ENCODE results near the gene CNTN2. TPM values are rescaled to one million over a fixed set of nuclear protein-coding genes. Genes with fewer than 3 reads are reported as not detected.

CNTN2 gene
- total and polyA plus RNA-seq, 9 donors = 0.02 to 0.37 (median 0.19) TPM; not detected in 3

DNA sequence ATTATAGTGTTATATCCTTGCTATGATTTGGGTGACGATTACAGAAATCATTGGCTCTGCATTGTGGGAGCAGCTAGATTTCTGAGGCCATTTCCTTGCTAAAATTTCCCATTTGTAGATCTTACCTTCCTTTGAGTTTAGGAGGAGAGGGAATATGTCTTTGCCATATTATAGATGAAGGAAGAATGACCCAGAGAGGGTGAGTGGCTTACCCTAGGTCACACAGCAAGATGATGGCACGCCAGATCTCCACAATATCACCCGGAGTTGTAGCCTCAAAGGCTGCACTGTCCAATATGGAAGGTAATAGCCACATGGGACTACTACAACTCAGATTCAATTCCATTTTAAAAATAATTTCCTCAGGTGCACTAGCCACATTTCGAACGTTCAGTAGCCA is 10.3 kb downstream of the CNTN2 start:
- DNase-seq = no peak
- 89 to 91% (median 90%) methylated on average over 5 of the region's 5 CpGs for WGBS, 3 donors
- TF ChIP-seq, protein P1, sequence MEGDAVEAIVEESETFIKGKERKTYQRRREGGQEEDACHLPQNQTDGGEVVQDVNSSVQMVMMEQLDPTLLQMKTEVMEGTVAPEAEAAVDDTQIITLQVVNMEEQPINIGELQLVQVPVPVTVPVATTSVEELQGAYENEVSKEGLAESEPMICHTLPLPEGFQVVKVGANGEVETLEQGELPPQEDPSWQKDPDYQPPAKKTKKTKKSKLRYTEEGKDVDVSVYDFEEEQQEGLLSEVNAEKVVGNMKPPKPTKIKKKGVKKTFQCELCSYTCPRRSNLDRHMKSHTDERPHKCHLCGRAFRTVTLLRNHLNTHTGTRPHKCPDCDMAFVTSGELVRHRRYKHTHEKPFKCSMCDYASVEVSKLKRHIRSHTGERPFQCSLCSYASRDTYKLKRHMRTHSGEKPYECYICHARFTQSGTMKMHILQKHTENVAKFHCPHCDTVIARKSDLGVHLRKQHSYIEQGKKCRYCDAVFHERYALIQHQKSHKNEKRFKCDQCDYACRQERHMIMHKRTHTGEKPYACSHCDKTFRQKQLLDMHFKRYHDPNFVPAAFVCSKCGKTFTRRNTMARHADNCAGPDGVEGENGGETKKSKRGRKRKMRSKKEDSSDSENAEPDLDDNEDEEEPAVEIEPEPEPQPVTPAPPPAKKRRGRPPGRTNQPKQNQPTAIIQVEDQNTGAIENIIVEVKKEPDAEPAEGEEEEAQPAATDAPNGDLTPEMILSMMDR (IDR thresholded peaks at IDR 0.05) = no peak
- no peak for TF ChIP-seq EP300 (IDR thresholded peaks at IDR 0.05)
- Histone ChIP-seq H3K27ac (no peak overlapping the region), H3K9me3 (no peaks in the 10 kb centered on the region), H3K4me1 (ENCODE audit: insufficient read depth) (no peaks in the 10 kb centered on the region), H3K36me3 (no peaks in the 10 kb centered on the region), H3K4me3 (no peak overlapping the region), H3K27me3 (no peaks in the 10 kb centered on the region)
- intact Hi-C loops (cut with DNase I) = loop anchor here in 1 of 4 donors (10.0 kb wide), 1 partner anchor 248 kb away; no protein-coding TSS in a partner anchor

DNA sequence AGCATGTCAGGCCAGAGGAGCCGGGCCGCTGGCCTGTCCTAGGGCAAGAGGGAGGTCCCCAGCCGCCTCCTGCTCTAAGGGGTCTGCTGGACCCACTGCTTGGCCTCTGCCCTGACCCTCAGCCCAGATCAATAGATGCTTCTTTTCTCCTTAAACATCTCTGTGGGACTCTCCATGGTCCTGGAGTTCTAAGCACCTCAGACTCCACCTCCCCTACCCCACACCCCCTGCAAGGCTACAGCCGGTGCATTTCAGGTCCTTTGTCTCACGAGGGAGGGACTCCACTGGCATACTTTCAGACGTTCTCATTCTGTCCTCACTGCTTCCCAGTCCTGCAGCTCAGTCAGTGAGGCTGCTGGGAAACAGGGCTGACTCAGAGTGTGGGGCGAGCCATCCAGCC is 11.0 kb downstream of the CNTN2 start:
- Histone ChIP-seq H3K27me3 (no peaks in the 10 kb centered on the region), H3K4me3 (no peak overlapping the region), H3K4me1 (ENCODE audit: insufficient read depth) (no peaks in the 10 kb centered on the region), H3K36me3 (no peaks in the 10 kb centered on the region), H3K9me3 (no peaks in the 10 kb centered on the region), H3K27ac (no peak overlapping the region)
- 45 to 53% (median 49%) methylated on average over 7 of the region's 7 CpGs for WGBS, 3 donors
- TF ChIP-seq POLR2A (IDR thresholded peaks at IDR 0.05) = no peak
- TF ChIP-seq, protein P1 (IDR thresholded peaks at IDR 0.05) = no peak
- TF ChIP-seq EP300 (IDR thresholded peaks at IDR 0.05) = no peak
- intact Hi-C loops (cut with DNase I) = loop anchor here in 1 of 4 donors (10.0 kb wide), 1 partner anchor 249 kb away; no protein-coding TSS in a partner anchor
- DNase-seq = no peak

DNA sequence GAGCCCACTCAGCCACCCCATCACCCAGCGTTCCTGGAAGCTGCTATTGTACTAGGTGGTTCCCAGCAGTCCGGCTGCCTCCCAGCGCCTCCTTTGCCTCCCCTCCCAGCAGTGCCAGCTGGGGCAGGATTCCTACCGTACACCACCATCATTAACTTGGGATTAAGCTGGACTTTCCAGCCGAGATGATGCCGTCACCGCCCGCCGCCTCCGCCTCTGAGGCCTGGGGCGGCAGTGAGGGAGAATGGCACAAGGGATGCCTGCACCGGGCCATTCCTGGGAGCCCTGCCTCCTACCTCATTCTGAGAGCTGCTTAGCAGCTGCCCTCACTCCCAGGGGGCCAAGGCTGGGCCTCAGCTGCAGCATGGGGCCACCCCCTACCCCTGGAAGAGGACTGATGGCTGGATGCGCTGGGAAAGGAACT is 13.2 kb downstream of the CNTN2 start:
- Histone ChIP-seq H3K4me3 (no peak overlapping the region), H3K27ac (no peak overlapping the region), H3K9me3 (no peaks in the 10 kb centered on the region), H3K27me3 (no peaks in the 10 kb centered on the region), H3K4me1 (ENCODE audit: insufficient read depth) (no peaks in the 10 kb centered on the region), H3K36me3 (no peaks in the 10 kb centered on the region)
- 83 to 88% (median 84%) methylated on average over 13 of the region's 13 CpGs for WGBS, 3 donors
- no peak for DNase-seq
- intact Hi-C loops (cut with DNase I) = loop anchor here in 2 of 4 donors (5.0 to 10.0 kb wide), 2 partner anchors 64 to 251 kb away; no protein-coding TSS in a partner anchor
- TF ChIP-seq EP300 (IDR thresholded peaks at IDR 0.05) (no peak), POLR2A (IDR thresholded peaks at IDR 0.05) (no peak)
- TF ChIP-seq, protein P1 (IDR thresholded peaks at IDR 0.05) = no peak

DNA sequence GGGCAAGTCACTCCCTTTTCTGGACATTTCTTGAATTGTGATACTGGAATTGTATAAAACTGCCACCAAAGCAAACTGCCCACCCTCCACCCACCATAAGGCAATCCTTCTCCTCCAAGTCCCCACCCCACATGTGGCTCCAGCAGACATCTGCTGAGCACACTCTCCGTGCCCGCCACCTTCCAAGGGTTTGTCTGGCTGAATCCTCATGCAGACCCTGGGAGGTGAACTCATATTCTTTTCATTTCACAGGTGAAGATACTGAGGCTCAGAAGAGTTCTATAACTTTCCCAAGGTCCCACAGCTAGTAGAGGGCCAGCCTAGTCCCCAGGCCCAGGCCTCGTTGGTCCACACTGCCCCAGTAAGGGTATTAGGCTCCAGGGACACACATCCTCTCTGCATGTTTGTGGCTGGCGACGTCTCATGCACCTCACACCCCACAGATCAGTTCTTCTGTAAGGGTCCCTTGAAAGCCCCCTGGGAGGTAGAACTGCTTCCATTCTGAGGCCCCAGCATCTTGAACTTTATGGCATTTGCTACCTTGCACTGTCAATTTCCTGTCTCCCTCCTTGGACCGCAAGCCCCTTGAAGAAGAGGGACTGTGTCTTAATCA is 14.1 kb downstream of the CNTN2 start:
- Histone ChIP-seq H3K27ac (no peak overlapping the region), H3K4me1 (ENCODE audit: insufficient read depth) (no peaks in the 10 kb centered on the region), H3K4me3 (no peak overlapping the region), H3K36me3 (no peaks in the 10 kb centered on the region), H3K9me3 (no peaks in the 10 kb centered on the region), H3K27me3 (no peaks in the 10 kb centered on the region)
- no peak for DNase-seq
- intact Hi-C loops (cut with DNase I) = loop anchor here in 2 of 4 donors (5.0 to 10.0 kb wide), 2 partner anchors 65 to 252 kb away; no protein-coding TSS in a partner anchor
- 94 to 96% (median 95%) methylated on average over 6 of the region's 6 CpGs for WGBS, 3 donors
- TF ChIP-seq, protein P1 (IDR thresholded peaks at IDR 0.05) = no peak
- no peak for TF ChIP-seq EP300 (IDR thresholded peaks at IDR 0.05)

Data from ovary (tissue), 9 donors.